GM12878 (cell line): ENCODE results near the gene STX19. TPM values are rescaled to one million over a fixed set of nuclear protein-coding genes. Genes with fewer than 3 reads are reported as not detected.
A peak's percentile ranks its signal among the peaks of the same experiment; 100 is the strongest.

ENCODE experiments used
- ATAC-seq: fragments of 200-7000 bp; cut with Tn5 transposase; 3 replicates; pipeline ENCODE4 v1.9.1; 2020; ENCODE audit warnings: mild to moderate bottlenecking, moderate library complexity
- BruUV-seq: library from RNA; stranded (reverse); fragments of 400-500 nt; replicated peaks from 2 replicates; lab custom pipeline; 2021; lab: Mats Ljungman, UMichigan
- CTCF ChIA-PET: fragments of 300-600 bp; sonication (Branson Sonifier 250); formaldehyde crosslinking; extraction: SDS; loops from one replicate; lab custom pipeline; 2021; ENCODE audit warnings: inconsistent platforms; lab: Yijun Ruan, JAX
- POLR2A ChIA-PET: fragments of 350-600 bp; formaldehyde crosslinking; extraction: SDS; loops from one replicate; lab custom pipeline; 2021; ENCODE audit warnings: inconsistent platforms; lab: Charles Lee
- RAD21 ChIA-PET: fragments of 300-600 bp; sonication (Branson Sonifier 250); formaldehyde crosslinking; loops from one replicate; lab custom pipeline; 2023; ENCODE audit warnings: antibody characterized with exemption; ENCODE audit not compliant: unreplicated experiment; lab: Charles Lee
- SMC1A ChIA-PET: fragments of 300-600 bp; sonication (Branson Sonifier 250); formaldehyde crosslinking; loops from one replicate; lab custom pipeline; 2023; ENCODE audit not compliant: unreplicated experiment, uncharacterized antibody; lab: Charles Lee
- DNase-seq: peaks from one replicate; pipeline ENCODE4 v3.0.0-alpha.2; 2011; ENCODE audit warnings: low read depth, low spot score
- FAIRE-seq: peaks from 3 replicates; lab custom pipeline; 2011; peaks lifted over from hg19 to GRCh38; lab: Jason Lieb, UNC
- H2AFZ ChIP-seq: 2 replicates; pipeline ENCODE4 v1.6.0; 2011; ENCODE audit warnings: low read depth, low read length, control low read depth; ENCODE audit not compliant: control insufficient read depth
- H3K27ac ChIP-seq: 2 replicates; pipeline ENCODE4 v1.5.1; 2011; ENCODE audit warnings: control low read depth; ENCODE audit not compliant: control insufficient read depth, insufficient read depth
- H3K27me3 ChIP-seq, 2 experiments: replicated peaks in 1 of 2; 2 replicates each; pipeline versions ENCODE4 v1.6.0 to v1.6.1; 2011; ENCODE audit warnings: low read length in 1 of 2; ENCODE audit not compliant: control insufficient read depth in 2 of 2, insufficient read depth in 2 of 2
- H3K36me3 ChIP-seq, 2 experiments: 2 replicates each; pipeline ENCODE4 v1.5.1; 2011; ENCODE audit warnings: low read length in 1 of 2; ENCODE audit not compliant: control insufficient read depth in 2 of 2, insufficient read depth in 2 of 2
- H3K4me1 ChIP-seq: 2 replicates; pipeline ENCODE4 v1.6.1; 2011; ENCODE audit warnings: mild to moderate bottlenecking, low read length, moderate library complexity, mixed read lengths; ENCODE audit not compliant: control insufficient read depth, insufficient read depth
- H3K4me2 ChIP-seq: 2 replicates; pipeline ENCODE4 v1.6.0; 2011; ENCODE audit warnings: control low read depth; ENCODE audit not compliant: control insufficient read depth, insufficient read depth
- H3K4me3 ChIP-seq: fragments of 200-600 bp; sonication (generic); 2 replicates; pipeline ENCODE4 v1.5.1; 2016
- H3K79me2 ChIP-seq: 2 replicates; pipeline ENCODE4 v1.6.0; 2011; ENCODE audit warnings: low read length; ENCODE audit not compliant: control insufficient read depth, insufficient read depth
- H3K9ac ChIP-seq: 2 replicates; pipeline ENCODE4 v1.8.0; 2011; ENCODE audit warnings: low read length, control low read depth, mixed read lengths; ENCODE audit not compliant: control insufficient read depth, insufficient read depth
- H3K9me3 ChIP-seq: replicated peaks from 3 replicates; pipeline ENCODE4 v1.5.1; 2011; ENCODE audit warnings: mild to moderate bottlenecking, low read length; ENCODE audit not compliant: control insufficient read depth, insufficient read depth
- H4K20me1 ChIP-seq: 2 replicates; pipeline ENCODE4 v1.6.0; 2011; ENCODE audit not compliant: control insufficient read depth, insufficient read depth
- JUND ChIP-seq: IDR thresholded peaks from 2 replicates; pipeline ENCODE4 v1.6.1; 2012; ENCODE audit warnings: low read depth, mild to moderate bottlenecking, low read length, improper control_type of control experiment, moderate library complexity
- NR2F1 ChIP-seq: fragments of 450-650 bp; conservative IDR thresholded peaks from 2 replicates; pipeline ENCODE4 v1.6.1; 2017; ENCODE audit warnings: mild to moderate bottlenecking
- RAD21 ChIP-seq: IDR thresholded peaks from 2 replicates; pipeline ENCODE4 v1.6.1; 2011; ENCODE audit warnings: mild to moderate bottlenecking, low read depth, low read length, moderate library complexity; ENCODE audit not compliant: insufficient read depth
- WGBS: methylation state at CpG from one replicate; pipeline ENCODE4 v1.1.6; 2016; ENCODE audit warnings: low lambda C conversion rate; ENCODE audit not compliant: insufficient replicate concordance, insufficient coverage; ENCODE audit errors: missing lambda C conversion rate; 5-methylcytosine and 5-hydroxymethylcytosine counted together
- in situ Hi-C: fragments of 300-500 bp; cut with MboI; formaldehyde crosslinking; loops from 9 replicates; pipeline ENCODE4 v1.14.3; 2018; ENCODE audit warnings: mixed read lengths
- intact Hi-C: fragments of 100-400 bp; cut with micrococcal nuclease; formaldehyde crosslinking; loops from one replicate; pipeline ENCODE4 v1.14.2; 2022; ENCODE audit not compliant: unreplicated experiment
- polyA plus RNA-seq, 11 experiments: library from polyadenylated mRNA; depleted of rRNA in 4 of 11; unstranded in 6 of 11; stranded (reverse) in 5 of 11; fragments of >200 nt; fragmentation: Nextera tagmentation in 4 of 11; fragmentation: Illumina TruSeq in 1 of 11; extraction: Ambion mirVana in 4 of 11; extraction: Trizol in 1 of 11; gene quantifications; 1 replicate in 1 of 11; 2 replicates in 10 of 11; pipeline versions ENCODE4 v1.2.1 to v1.2.3, GENCODE V29; 2011 to 2016; ENCODE audit warnings: inconsistent platforms in 2 of 11, missing spikeins in 2 of 11, low read depth in 1 of 11
- total RNA-seq, 4 experiments: library from RNA; depleted of rRNA in 3 of 4; stranded (reverse); fragments of >200 nt in 3 of 4; fragmentation: Illumina TruSeq in 1 of 4; extraction: Trizol in 1 of 4; gene quantifications; 2 replicates each; pipeline versions ENCODE4 v1.2.1 to v1.2.3, GENCODE V29; 2013 to 2021
- TF ChIP-seq, protein P1 (sequence below), 3 experiments: IDR thresholded peaks in 2 of 3; conservative IDR thresholded peaks in 1 of 3; 2 replicates each; pipeline ENCODE4 v1.5.1; 2011; ENCODE audit warnings: low read depth in 3 of 3, low read length in 3 of 3, mild to moderate bottlenecking in 3 of 3, control low read depth in 2 of 3, moderate library complexity in 2 of 3, inconsistent platforms in 1 of 3, mixed read lengths in 1 of 3; ENCODE audit not compliant: control insufficient read depth in 2 of 3, insufficient read depth in 1 of 3; ENCODE audit errors: extremely low read depth in 1 of 3

The STX19 gene
- total and polyA plus RNA-seq, 10 of the 15 experiments (the other 5 are each of a cell fraction or from before 2014, with no cell fraction given), result 0.10 to 0.14 (median 0.11) TPM; not detected in 7

- ATAC-seq, result peak; percentile 92
These were observed 8.6 kb upstream of the STX19 start for GRCh38 chr3:94036909-94037507.

More at GRCh38 chr3:94036909-94037507, 8.6 kb upstream of the STX19 start:
- POLR2A ChIA-PET, result no interaction called here
- no peak overlapping the region for H3K4me3 ChIP-seq
- no peak overlapping the region for H3K4me2 ChIP-seq
- in situ Hi-C loops, result no loop called here
- TF ChIP-seq JUND (no peak), NR2F1 (no peak), RAD21 (0 out of 2 replicates have a peak, but pooled peaks have one; percentile 15)
- TF ChIP-seq, protein P1, sequence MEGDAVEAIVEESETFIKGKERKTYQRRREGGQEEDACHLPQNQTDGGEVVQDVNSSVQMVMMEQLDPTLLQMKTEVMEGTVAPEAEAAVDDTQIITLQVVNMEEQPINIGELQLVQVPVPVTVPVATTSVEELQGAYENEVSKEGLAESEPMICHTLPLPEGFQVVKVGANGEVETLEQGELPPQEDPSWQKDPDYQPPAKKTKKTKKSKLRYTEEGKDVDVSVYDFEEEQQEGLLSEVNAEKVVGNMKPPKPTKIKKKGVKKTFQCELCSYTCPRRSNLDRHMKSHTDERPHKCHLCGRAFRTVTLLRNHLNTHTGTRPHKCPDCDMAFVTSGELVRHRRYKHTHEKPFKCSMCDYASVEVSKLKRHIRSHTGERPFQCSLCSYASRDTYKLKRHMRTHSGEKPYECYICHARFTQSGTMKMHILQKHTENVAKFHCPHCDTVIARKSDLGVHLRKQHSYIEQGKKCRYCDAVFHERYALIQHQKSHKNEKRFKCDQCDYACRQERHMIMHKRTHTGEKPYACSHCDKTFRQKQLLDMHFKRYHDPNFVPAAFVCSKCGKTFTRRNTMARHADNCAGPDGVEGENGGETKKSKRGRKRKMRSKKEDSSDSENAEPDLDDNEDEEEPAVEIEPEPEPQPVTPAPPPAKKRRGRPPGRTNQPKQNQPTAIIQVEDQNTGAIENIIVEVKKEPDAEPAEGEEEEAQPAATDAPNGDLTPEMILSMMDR (IDR thresholded peaks at IDR 0.05 in 2 of 3, conservative IDR thresholded peaks at IDR 0.05 in 1 of 3; ENCODE audit: control insufficient read depth in 2 of 3, extremely low read depth in 1 of 3, insufficient read depth in 1 of 3, low read depth in 3 of 3, low read length in 3 of 3), result peak; percentile 43 to 59 (median 50)
- TF ChIP-seq, all 136 proteins: peak for 2
- no peaks in the 10 kb centered on the region for H3K27me3 ChIP-seq
- BruUV-seq, result no TSS peak
- ChIA-PET SMC1A (interaction anchor here (0.6 to 1.9 kb wide), 10 partner anchors 15 to 66 kb away, joined by 3 to 6 read pairs (median 3); partner anchors contain the start of genes DHFR2 and NSUN3), CTCF (interaction anchor here (0.9 to 2.7 kb wide), 22 partner anchors 8 to 181 kb away, joined by 3 to 31 read pairs (median 6); partner anchors contain the start of genes DHFR2, NSUN3 and STX19), RAD21 (interaction anchor here (1.4 to 2.1 kb wide), 3 partner anchors 8 to 65 kb away, joined by 3 to 12 read pairs (median 10); partner anchors contain the start of gene STX19)
- WGBS, result 90% methylated on average over 3 of the region's 3 CpGs
- H4K20me1 ChIP-seq, result no peaks in the 10 kb centered on the region
- H3K4me1 ChIP-seq, result no peaks in the 10 kb centered on the region
- no peak for DNase-seq
- no peaks in the 10 kb centered on the region for H3K9me3 ChIP-seq
- FAIRE-seq, result peak; percentile 54
- intact Hi-C loops, result no loop called here
- no peaks in the 10 kb centered on the region for H3K36me3 ChIP-seq
- no peak overlapping the region for H2AFZ ChIP-seq
- no peak overlapping the region for H3K27ac ChIP-seq
- no peak overlapping the region for H3K9ac ChIP-seq
- H3K79me2 ChIP-seq, result no peaks in the 10 kb centered on the region
